Measurements from ENCODE around the gene RNF103.

- TF ChIP-seq YY1 (IDR thresholded peaks at IDR 0.05; ENCODE audit: insufficient read depth, insufficient read length): no peak
- no peak for TF ChIP-seq SUZ12 (IDR thresholded peaks at IDR 0.05; ENCODE audit: extremely low read depth, insufficient read depth, insufficient read length)
- no peak for TF ChIP-seq ZNF274 (IDR thresholded peaks at IDR 0.05; ENCODE audit: low read depth, low read length)
These were observed 19.8 kb downstream of the RNF103 start for GRCh38 chr2:86603905-86604304.

Data from NT2/D1 (cell line).